HepG2 (cell line): ENCODE data around the gene FAM131A. TPM values are rescaled to one million over a fixed set of nuclear protein-coding genes. Genes with fewer than 3 reads are reported as not detected.

Experiments used
- CHCHD3 ChIP-seq: sonication (generic); formaldehyde crosslinking; IDR thresholded peaks from 2 replicates; pipeline ENCODE4 v1.8.0; 2022; ENCODE audit warnings: mild to moderate bottlenecking, missing genetic modification reagents, moderate library complexity
- CREB1 ChIP-seq, 2 experiments: fragments of 450-650 bp in 1 of 2; IDR thresholded peaks; 2 replicates each; pipeline ENCODE4 v1.6.1; 2016 to 2017; ENCODE audit warnings: control low read depth in 1 of 2, mild to moderate bottlenecking in 1 of 2, missing compliant biosample characterization in 1 of 2, missing genetic modification characterization in 1 of 2
- ETV5 ChIP-seq: IDR thresholded peaks from 2 replicates; pipeline ENCODE4 v1.6.1; 2018; ENCODE audit warnings: missing biosample characterization, missing genetic modification reagents, inconsistent platforms, borderline replicate concordance
- ETV6 ChIP-seq: sonication (generic); formaldehyde crosslinking; conservative IDR thresholded peaks from 2 replicates; pipeline ENCODE4 v1.4.0; 2020; ENCODE audit warnings: missing genetic modification reagents
- FIP1L1 ChIP-seq: fragments of 200-400 bp; formaldehyde crosslinking; IDR thresholded peaks from 2 replicates; pipeline ENCODE4 v1.6.1; 2018; ENCODE audit warnings: low read depth, mild to moderate bottlenecking, low read length, moderate library complexity, borderline replicate concordance; ENCODE audit not compliant: insufficient read depth
- HCFC1 ChIP-seq: fragments of 150-350 bp; IDR thresholded peaks from 2 replicates; pipeline ENCODE4 v1.6.1; 2014; ENCODE audit warnings: low read depth, low read length
- IKZF4 ChIP-seq: sonication (generic); formaldehyde crosslinking; IDR thresholded peaks from 2 replicates; pipeline ENCODE4 v1.5.1; 2020; ENCODE audit warnings: borderline replicate concordance, mild to moderate bottlenecking, low read depth, missing genetic modification reagents; ENCODE audit errors: not compliant biosample characterization
- KDM1A ChIP-seq: IDR thresholded peaks from 2 replicates; pipeline ENCODE4 v1.6.1; 2016; ENCODE audit warnings: missing compliant biosample characterization
- NBN ChIP-seq: fragments of 450-650 bp; conservative IDR thresholded peaks from 2 replicates; pipeline ENCODE4 v1.6.1; 2017
- SP5 ChIP-seq: IDR thresholded peaks from 2 replicates; pipeline ENCODE4 v1.6.1; 2016; ENCODE audit warnings: low read depth, borderline replicate concordance
- ZBTB21 ChIP-seq: sonication (generic); formaldehyde crosslinking; IDR thresholded peaks from 2 replicates; pipeline ENCODE4 v1.4.0; 2020; ENCODE audit warnings: missing genetic modification reagents
- ZNF230 ChIP-seq: sonication (generic); formaldehyde crosslinking; IDR thresholded peaks from 2 replicates; pipeline ENCODE4 v1.4.0; 2020; ENCODE audit warnings: mild to moderate bottlenecking, missing genetic modification reagents
- ZNF235 ChIP-seq: sonication (generic); formaldehyde crosslinking; IDR thresholded peaks from 2 replicates; pipeline ENCODE4 v1.8.1; 2023; ENCODE audit warnings: mild to moderate bottlenecking, missing genetic modification reagents, borderline replicate concordance
- ZNF549 ChIP-seq: sonication (generic); formaldehyde crosslinking; IDR thresholded peaks from 2 replicates; pipeline ENCODE4 v1.5.0; 2020; ENCODE audit warnings: missing genetic modification reagents
- ZNF761 ChIP-seq: sonication (generic); formaldehyde crosslinking; conservative IDR thresholded peaks from 2 replicates; pipeline ENCODE4 v1.4.0; 2020; ENCODE audit warnings: mild to moderate bottlenecking, missing genetic modification reagents
- polyA plus RNA-seq, 8 experiments: library from polyadenylated mRNA; depleted of rRNA in 3 of 8; stranded (reverse) in 7 of 8; unstranded in 1 of 8; fragments of >200 nt; fragmentation: Illumina TruSeq in 4 of 8; extraction: Trizol in 4 of 8; gene quantifications; 2 replicates each; pipeline versions ENCODE4 v1.2.1 to v1.2.3, GENCODE V29; 2011 to 2016; ENCODE audit warnings: low read depth in 4 of 8, missing spikeins in 1 of 8, mixed read lengths in 1 of 8; ENCODE audit not compliant: insufficient read depth in 1 of 8
- total RNA-seq, 5 experiments: library from RNA; depleted of rRNA; stranded (reverse); fragments of >200 nt; fragmentation: Illumina TruSeq; extraction: Trizol; gene quantifications; 2 replicates each; pipeline ENCODE4 v1.2.3, GENCODE V29; 2016; ENCODE audit warnings: low read depth in 1 of 5
- TF ChIP-seq, protein P1 (sequence below): sonication (generic); formaldehyde crosslinking; IDR thresholded peaks from 2 replicates; pipeline ENCODE4 v1.4.0; 2020; ENCODE audit warnings: missing genetic modification reagents, borderline replicate concordance
- TF ChIP-seq, protein P2 (sequence below): sonication (generic); formaldehyde crosslinking; IDR thresholded peaks from 2 replicates; pipeline ENCODE4 v1.4.0; 2020; ENCODE audit warnings: mild to moderate bottlenecking, low read depth, missing genetic modification reagents
- TF ChIP-seq, protein P3 (sequence below): sonication (generic); formaldehyde crosslinking; IDR thresholded peaks from 2 replicates; pipeline ENCODE4 v1.4.0; 2020; ENCODE audit warnings: missing genetic modification reagents
- TF ChIP-seq, protein P4 (sequence below): sonication (generic); formaldehyde crosslinking; IDR thresholded peaks from 2 replicates; pipeline ENCODE4 v1.8.0; 2022; ENCODE audit warnings: missing genetic modification reagents, mild to moderate bottlenecking, inconsistent platforms, borderline replicate concordance
- TF ChIP-seq, protein P5 (sequence below): sonication (generic); formaldehyde crosslinking; conservative IDR thresholded peaks from 2 replicates; pipeline ENCODE4 v1.4.0; 2020; ENCODE audit warnings: missing genetic modification reagents

Gene FAM131A
- total and polyA plus RNA-seq, 2 of the 13 experiments (the other 11 are each of a cell fraction or from before 2014, with no cell fraction given): 9.2 to 9.3 TPM

DNA sequence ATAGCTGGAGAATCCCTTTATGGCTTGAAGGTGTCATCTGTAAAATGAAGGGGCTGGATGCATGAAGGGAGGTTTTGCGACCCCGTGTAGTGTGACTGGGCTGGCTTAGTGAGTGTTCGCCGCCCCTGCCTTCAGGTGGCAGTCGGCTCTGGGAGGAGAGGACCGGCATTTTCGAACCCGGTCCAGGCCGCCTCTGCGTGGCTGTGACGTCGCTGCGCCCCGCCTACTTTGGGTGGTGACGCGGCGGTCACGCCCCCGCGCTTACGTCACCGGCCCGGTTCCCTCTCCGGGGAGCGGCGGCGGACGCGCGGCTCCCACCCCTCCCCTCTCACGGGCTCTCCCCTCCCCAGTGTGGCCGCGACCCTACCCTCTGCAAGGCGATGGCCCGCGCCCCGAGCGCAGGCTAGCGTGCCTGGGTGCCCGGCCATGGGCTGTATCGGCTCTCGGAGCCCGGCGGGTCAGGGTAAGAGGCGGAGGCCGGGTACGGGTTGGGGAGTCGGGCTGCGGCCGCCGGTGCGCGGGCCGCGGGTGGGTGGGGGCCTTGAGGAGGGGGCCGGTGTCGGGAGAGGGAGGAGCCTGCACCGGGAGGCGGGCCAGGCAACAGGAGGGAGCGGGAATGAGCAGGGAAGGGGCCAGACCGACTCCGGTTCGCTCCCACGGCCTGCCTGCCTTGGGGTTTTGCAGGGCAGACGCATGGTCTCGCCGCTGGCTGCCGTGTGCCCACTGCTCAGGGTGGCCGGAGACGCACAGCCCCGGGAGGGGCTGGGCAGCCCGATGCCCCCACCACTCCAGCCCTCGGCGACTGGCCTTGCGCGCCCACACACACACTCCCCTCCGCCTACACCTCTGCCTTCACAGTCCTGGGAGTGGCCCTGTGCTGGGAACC lies 1.5 kb upstream of the FAM131A start (continued):
- TF ChIP-seq, protein P1, sequence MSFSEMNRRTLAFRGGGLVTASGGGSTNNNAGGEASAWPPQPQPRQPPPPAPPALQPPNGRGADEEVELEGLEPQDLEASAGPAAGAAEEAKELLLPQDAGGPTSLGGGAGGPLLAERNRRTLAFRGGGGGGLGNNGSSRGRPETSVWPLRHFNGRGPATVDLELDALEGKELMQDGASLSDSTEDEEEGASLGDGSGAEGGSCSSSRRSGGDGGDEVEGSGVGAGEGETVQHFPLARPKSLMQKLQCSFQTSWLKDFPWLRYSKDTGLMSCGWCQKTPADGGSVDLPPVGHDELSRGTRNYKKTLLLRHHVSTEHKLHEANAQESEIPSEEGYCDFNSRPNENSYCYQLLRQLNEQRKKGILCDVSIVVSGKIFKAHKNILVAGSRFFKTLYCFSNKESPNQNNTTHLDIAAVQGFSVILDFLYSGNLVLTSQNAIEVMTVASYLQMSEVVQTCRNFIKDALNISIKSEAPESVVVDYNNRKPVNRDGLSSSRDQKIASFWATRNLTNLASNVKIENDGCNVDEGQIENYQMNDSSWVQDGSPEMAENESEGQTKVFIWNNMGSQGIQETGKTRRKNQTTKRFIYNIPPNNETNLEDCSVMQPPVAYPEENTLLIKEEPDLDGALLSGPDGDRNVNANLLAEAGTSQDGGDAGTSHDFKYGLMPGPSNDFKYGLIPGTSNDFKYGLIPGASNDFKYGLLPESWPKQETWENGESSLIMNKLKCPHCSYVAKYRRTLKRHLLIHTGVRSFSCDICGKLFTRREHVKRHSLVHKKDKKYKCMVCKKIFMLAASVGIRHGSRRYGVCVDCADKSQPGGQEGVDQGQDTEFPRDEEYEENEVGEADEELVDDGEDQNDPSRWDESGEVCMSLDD: no peak
- TF ChIP-seq ZNF230 (no peak), KDM1A (CRISPR knock-in tag) (no peak), CHCHD3 (no peak), ETV5 (CRISPR knock-in tag) (no peak), CREB1 (IDR thresholded peaks at IDR 0.05) (peak; percentile 99), CREB1 (CRISPR knock-in tag; IDR thresholded peaks at IDR 0.05) (peak; percentile 92), HCFC1 (no peak), SP5 (CRISPR knock-in tag) (peak; percentile 55; the same call in 1 of the 2 replicates), ETV6 (no peak), ZBTB21 (peak; percentile 96), ZNF235 (CRISPR knock-in tag) (peak; percentile 74; the same call in 1 of the 2 replicates), NBN (no peak), IKZF4 (CRISPR knock-in tag) (no peak), FIP1L1 (no peak), ZNF549 (CRISPR knock-in tag) (no peak), ZNF761 (CRISPR knock-in tag) (no peak)
- TF ChIP-seq, protein P2, sequence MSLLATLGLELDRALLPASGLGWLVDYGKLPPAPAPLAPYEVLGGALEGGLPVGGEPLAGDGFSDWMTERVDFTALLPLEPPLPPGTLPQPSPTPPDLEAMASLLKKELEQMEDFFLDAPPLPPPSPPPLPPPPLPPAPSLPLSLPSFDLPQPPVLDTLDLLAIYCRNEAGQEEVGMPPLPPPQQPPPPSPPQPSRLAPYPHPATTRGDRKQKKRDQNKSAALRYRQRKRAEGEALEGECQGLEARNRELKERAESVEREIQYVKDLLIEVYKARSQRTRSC (CRISPR knock-in tag): no peak
- TF ChIP-seq, protein P3, sequence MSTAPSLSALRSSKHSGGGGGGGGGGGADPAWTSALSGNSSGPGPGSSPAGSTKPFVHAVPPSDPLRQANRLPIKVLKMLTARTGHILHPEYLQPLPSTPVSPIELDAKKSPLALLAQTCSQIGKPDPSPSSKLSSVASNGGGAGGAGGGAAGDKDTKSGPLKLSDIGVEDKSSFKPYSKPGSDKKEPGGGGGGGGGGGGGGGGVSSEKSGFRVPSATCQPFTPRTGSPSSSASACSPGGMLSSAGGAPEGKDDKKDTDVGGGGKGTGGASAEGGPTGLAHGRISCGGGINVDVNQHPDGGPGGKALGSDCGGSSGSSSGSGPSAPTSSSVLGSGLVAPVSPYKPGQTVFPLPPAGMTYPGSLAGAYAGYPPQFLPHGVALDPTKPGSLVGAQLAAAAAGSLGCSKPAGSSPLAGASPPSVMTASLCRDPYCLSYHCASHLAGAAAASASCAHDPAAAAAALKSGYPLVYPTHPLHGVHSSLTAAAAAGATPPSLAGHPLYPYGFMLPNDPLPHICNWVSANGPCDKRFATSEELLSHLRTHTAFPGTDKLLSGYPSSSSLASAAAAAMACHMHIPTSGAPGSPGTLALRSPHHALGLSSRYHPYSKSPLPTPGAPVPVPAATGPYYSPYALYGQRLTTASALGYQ: no peak
- TF ChIP-seq, protein P4, sequence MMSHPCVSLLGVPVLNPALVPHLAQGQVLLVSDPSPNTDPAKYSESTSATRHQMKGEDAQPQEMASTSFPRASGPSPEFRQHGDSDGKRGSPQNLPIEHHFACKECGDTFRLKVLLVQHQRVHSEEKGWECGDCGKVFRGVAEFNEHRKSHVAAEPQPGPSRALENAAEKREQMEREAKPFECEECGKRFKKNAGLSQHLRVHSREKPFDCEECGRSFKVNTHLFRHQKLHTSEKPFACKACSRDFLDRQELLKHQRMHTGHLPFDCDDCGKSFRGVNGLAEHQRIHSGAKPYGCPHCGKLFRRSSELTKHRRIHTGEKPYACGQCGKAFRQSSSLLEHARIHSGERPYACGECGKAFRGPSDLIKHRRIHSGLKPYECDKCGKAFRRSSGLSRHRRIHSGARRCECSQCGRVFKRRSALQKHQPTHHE (CRISPR knock-in tag): no peak; the same call in 1 of the 2 replicates
- TF ChIP-seq, protein P5, sequence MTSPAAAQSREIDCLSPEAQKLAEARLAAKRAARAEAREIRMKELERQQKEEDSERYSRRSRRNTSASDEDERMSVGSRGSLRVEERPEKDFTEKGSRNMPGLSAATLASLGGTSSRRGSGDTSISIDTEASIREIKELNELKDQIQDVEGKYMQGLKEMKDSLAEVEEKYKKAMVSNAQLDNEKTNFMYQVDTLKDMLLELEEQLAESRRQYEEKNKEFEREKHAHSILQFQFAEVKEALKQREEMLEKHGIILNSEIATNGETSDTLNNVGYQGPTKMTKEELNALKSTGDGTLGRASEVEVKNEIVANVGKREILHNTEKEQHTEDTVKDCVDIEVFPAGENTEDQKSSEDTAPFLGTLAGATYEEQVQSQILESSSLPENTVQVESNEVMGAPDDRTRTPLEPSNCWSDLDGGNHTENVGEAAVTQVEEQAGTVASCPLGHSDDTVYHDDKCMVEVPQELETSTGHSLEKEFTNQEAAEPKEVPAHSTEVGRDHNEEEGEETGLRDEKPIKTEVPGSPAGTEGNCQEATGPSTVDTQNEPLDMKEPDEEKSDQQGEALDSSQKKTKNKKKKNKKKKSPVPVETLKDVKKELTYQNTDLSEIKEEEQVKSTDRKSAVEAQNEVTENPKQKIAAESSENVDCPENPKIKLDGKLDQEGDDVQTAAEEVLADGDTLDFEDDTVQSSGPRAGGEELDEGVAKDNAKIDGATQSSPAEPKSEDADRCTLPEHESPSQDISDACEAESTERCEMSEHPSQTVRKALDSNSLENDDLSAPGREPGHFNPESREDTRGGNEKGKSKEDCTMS (CRISPR knock-in tag): no peak
